NCI-H2196 treated with DMSO at 0.1 percent for 48 hours (cell line): ENCODE measurements around the gene MARCHF3.
"Not testable (repeated sequence)": the region's sequence is repeated elsewhere in the genome, so short reads cannot be mapped to it uniquely, and the experiment has no call there.

ENCODE experiments used
- DNase-seq: peaks from one replicate; lab custom pipeline; 2025; ENCODE audit not compliant: unreplicated experiment; lab: John Stamatoyannopoulos, UW

The MARCHF3 gene

DNA sequence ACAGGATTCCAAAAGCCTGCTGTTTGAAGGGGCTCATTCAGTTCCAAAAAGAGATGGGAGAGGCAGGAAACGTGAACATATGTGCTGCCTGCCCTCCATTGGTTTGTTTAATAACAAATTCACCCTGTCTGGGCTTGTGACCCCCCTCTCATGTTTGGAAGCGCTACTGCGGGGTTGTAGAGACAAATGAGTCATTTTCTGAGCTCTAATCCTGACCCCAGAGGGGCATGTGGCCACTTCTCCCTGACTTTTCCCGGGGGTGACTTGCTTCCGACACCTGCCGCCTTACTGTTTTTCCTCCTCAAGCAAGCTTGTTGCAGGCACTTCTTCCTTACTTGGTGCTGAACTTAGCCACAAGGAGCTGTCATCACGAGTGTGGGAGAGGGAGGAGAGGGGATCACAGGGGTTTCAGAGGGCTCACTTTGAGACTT lies 177.5 kb downstream of the MARCHF3 start:
- no peak for DNase-seq

DNA sequence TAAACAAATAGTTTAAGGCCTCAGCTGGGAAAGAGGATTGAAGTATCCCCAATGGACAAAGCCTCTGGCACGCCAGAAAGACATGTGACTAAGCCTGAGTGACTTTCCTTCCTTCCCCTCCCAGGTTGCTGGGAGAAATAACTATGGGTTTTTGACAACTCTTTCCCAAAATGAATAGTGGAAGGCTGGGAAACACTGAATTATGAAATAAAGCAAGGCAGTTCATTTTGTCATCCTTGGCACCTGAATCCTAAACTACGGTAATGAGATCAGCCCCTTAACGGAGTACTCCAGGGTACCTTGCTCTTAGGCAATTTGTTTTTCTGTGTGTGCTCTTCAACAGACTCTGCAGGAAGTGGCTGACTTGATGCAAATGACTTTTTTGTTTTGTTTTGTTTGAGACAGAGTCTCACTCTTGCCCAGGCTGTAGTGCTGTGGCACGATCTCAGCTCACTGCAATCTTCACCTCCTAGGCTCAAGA lies 178.2 kb downstream of the MARCHF3 start:
- DNase-seq, result no peak

DNA sequence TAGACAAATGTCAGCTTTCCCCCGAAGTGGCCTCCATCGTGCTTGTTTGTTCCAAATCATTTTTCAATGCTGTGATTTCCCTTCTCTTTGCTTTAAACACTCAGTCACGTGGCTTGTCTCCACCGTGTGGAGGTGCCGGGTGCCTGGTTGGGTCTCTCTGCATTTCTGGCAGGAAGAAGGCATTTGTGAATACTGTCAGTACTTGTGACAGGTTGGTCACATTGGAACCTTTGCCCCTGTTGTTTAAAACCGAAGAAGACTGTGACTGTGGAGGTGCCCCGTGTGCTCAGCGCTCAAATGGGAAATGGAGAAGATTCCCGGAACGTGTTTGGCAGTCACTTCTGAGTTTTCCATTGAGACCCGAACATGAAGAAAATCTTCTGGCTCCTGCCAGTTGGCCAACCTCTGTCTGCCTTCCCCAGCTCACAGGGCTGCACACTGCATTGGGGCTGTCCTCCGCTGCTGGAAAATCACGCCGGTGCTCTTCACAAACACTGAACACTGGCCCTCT lies 178.8 kb downstream of the MARCHF3 start:
- DNase-seq, result no peak

- no peak for DNase-seq
Measured at GRCh38 chr5:126849101-126849678, 181.2 kb downstream of the MARCHF3 start.

- DNase-seq, result no peak
Measured at GRCh38 chr5:126848253-126848652, 182.1 kb downstream of the MARCHF3 start.

GRCh38 chr5:126847826-126848251 lies 182.5 kb downstream of the MARCHF3 start:
- DNase-seq, result no peak

GRCh38 chr5:126847456-126847820 lies 182.9 kb downstream of the MARCHF3 start:
- no peak for DNase-seq

DNA sequence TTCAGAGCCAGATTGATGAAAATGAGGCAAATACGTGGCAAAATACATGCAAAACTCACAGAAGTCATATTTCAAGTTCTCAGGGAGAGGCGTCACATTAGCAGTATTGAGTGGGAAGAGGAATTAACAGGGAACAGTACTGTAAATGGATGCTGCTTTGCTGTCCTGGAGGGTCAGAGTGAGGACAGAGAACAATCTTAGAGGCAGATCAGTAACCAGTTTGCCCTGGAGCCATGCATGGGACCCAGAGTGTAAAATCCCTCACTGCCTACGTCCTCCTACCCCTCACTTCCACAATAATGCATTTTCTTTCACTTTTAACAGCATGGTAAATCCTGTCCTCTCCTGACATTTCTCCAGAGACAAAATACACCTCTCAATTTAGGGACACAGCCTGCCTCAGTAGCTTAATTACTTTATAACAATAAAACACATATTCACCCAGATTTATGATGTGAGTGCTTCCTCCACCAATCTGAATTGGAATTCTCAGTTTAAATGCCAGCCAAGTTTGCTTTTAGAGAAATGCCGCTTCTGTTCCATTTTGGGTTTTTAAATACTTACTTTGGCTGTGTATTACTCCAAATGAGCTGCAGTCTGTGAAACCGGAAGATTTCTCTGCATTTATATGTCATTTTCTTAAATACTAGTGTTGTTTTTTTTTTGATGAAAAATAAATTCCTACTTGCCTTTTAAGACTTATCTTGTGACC lies 183.5 kb downstream of the MARCHF3 start:
- DNase-seq, result no peak

DNA sequence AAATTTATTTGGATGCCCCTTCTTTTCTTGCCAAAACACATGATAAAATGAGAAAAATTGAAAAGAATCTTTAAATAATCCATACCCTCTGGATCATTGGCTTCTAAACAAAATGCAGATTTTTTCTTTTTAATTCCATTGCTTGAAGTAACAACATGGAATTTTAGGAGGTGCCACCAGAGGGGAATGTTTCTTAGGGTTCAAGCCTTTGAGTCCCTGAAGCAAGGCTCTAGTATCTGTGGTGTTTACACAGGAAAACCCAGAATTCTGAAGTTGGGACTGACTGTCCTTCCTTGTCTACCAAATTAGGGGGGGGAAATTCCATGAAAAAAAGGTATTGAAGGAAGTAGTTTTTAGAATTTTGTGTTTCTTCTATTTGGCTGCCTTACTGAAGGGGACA lies 184.0 kb downstream of the MARCHF3 start:
- DNase-seq, result no peak

DNA sequence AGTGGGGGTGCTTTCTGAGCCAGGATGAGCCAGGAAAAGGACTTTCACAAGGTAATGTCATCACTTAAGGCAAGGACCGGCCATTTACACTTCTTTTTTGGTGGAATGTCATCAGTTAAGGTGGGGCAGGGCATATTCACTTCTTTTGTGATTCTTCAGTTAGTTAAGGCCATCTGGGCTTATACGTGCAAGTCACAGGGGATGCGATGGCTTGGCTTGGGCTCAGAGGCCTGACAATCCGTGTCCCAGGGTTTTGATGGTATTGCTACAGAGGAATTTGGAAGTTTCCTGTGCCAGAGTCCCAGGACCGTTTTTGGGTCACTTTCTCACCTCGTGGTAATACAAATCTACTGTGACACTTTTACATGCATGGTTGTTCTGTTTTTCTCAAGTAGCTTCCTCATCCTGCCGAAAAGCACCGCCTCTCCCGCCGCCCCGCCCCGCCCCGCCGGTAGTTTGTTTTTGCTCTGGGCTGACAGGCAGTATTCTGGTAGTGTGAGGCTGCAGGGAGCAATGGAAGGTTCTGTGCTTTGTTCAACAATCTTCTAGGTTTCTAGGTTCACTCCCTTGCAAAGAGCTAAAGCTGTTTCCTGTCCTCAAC lies 184.8 kb downstream of the MARCHF3 start:
- not testable (repeated sequence) for DNase-seq

DNA sequence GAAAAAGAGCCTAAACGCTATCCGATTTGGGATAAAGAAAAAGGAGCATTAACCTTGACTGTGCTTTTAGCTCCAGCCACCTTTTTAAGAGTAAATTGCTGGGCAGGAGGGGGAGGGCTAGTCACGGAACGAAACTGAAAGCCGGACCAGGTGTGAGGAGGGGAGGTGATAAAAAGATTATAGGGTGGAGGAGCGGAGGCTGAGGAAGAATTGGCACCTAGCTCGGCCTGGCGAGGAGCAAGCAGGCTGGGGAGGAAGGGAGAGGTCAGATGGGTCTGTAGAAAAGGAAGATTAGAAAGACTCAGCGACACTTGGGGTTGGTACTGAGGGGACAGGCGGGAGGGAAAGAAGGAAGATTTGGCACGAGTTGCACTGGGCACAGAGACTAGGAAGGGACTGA lies 187.0 kb downstream of the MARCHF3 start:
- not testable (repeated sequence) for DNase-seq

GRCh38 chr5:126839407-126839806 lies 191.0 kb downstream of the MARCHF3 start:
- DNase-seq, result not testable (repeated sequence)

- no peak for DNase-seq
Measured at GRCh38 chr5:126837906-126838539, 192.3 kb downstream of the MARCHF3 start.

DNA sequence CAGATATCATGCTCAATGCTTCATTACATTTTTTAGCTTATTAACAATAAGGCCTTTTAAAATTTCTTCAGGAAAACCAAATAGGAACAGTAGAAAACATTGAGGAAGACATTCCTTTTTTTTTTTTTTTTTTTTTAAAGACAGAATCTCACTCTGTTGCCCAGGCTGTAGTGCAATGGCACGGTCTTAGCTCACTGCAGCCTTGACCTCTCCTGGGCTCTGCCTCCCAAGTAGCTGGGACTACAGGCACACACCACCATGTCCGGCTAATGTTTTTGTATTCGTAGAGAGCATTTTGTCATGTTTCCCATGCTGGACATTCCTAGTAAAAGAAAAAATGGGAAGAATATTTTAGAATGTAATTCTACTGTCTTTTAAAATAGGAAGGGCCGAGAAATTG lies 193.1 kb downstream of the MARCHF3 start:
- DNase-seq, result no peak

GRCh38 chr5:126836778-126837177 lies 193.6 kb downstream of the MARCHF3 start:
- DNase-seq, result no peak

DNA sequence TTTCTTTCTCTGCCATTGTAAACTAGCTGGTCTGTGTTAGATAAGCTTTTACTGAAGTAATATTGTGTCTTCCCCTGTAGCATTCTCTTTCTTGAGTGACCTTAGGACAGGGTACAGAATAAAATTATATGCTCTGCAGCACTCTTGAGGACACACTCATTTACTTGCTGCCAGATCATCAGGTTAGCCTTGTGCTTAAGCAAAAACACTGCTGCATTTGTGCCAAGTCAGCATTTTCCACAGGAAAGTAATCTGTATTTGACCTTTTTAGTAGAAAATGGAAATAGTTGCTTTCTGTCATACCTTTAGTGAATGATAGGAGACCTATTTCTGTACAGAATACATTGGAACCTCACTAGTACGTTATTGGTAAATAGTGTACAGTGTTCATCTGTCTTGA lies 199.2 kb downstream of the MARCHF3 start:
- no peak for DNase-seq

DNA sequence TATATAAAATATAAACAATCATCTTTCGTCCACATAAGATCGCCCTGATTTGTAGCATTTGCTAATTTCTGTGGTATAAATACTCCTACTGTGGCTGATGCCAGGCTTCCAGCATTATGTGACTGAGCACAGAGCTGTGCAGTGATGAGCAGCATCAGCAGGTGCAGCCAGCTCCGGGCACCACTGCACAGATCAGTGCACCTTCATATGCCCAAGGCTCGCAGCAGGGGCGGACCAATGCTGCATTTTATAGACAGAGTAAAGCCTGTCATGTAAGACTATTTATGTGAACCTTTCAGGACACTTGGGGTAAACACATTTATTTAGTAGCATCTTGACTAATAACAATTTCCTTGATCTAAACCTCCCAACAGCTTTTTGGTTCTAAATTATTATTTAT lies 200.3 kb downstream of the MARCHF3 start:
- no peak for DNase-seq

DNA sequence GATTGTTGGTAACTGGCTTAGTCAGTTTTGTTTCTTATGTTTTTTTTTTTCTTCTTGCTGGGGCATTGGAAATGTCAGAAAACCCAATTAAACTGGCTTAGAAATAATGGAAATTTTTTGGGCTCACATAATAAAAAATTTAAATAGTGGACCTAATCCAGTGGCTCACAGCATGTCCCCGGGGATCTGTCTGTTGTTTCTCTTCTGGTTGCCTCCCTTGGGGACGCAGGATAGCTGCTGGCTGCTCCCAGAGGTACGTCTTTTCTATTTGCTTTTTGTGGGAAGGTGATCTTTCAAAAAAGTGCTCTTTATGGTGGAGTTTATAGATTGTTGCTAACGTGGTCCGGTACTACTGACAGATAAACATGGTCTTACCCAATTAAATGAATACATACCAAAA lies 201.3 kb downstream of the MARCHF3 start:
- DNase-seq, result no peak

DNA sequence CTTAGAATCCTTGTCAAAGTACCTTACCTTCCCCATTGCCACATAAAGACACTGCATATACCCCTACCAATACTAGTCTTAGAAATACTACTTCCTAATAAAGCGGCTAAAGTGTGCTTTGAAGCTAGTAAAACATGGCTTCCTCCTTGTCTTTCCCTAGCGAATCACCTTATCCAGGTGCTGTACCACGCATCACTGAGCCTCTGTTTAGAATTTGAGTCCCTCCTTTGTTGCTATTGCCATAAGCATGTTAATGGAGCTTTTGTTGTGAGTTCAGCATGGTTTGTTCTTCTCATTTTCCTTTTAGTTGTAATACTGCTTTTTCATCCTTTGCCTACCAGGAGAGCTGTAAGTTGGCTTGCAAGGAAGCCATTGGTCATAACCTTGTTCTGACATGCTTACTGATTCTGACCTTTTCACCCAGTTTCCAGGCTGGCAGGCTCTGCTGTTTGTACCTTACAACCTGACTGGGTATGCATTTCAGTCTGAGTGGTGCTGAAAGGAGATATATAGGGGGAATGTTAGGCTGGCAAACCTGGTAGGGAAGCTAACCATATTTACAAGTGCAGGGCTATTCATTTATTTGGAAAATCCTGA lies 203.6 kb downstream of the MARCHF3 start:
- DNase-seq, result no peak

GRCh38 chr5:126819253-126819652 lies 211.1 kb downstream of the MARCHF3 start:
- no peak for DNase-seq

DNA sequence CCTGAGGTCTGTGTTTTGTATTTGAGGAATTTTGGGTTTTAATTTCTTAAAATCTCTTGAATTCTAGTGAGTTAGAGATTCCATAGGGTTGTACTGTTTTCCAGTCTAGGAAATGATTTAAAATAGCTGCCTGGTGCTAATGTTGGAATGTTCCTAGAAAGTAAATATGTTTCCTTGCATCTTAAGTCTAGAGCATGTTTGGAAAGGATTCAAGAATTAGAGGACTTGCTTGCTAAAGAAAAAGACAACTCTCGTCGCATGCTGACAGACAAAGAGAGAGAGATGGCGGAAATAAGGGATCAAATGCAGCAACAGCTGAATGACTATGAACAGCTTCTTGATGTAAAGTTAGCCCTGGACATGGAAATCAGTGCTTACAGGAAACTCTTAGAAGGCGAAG lies 211.6 kb downstream of the MARCHF3 start:
- DNase-seq, result no peak
